Parathyroid adenoma (tissue), 2 donors: ENCODE data around the gene TRAF3.

Source experiments
- H2AFZ ChIP-seq: fragments of 300-600 bp; sonication (generic); one replicate; pipeline ENCODE4 v1.7.0; 2017; ENCODE audit warnings: antibody characterized with exemption, mild to moderate bottlenecking
- H3K27ac ChIP-seq: fragments of 300-600 bp; sonication (generic); one replicate; pipeline ENCODE4 v1.7.0; 2017
- H3K27me3 ChIP-seq: fragments of 300-600 bp; sonication (generic); one replicate; pipeline ENCODE4 v1.7.0; 2017; ENCODE audit warnings: low read length; ENCODE audit not compliant: control insufficient read depth, insufficient read depth
- H3K36me3 ChIP-seq: fragments of 300-600 bp; sonication (generic); one replicate; pipeline ENCODE4 v1.7.0; 2017; ENCODE audit warnings: low read length; ENCODE audit not compliant: control insufficient read depth, insufficient read depth
- H3K4me1 ChIP-seq: fragments of 300-600 bp; sonication (generic); one replicate; pipeline ENCODE4 v1.7.0; 2017; ENCODE audit warnings: control low read depth
- H3K4me2 ChIP-seq: fragments of 300-600 bp; sonication (generic); one replicate; pipeline ENCODE4 v1.7.0; 2017; ENCODE audit warnings: low read length
- H3K4me3 ChIP-seq: fragments of 300-600 bp; sonication (generic); one replicate; pipeline ENCODE4 v1.7.0; 2017; ENCODE audit warnings: low read depth, low read length
- H3K79me2 ChIP-seq: fragments of 300-600 bp; sonication (generic); one replicate; pipeline ENCODE4 v1.7.0; 2017; ENCODE audit warnings: control low read depth
- H3K9ac ChIP-seq: fragments of 300-600 bp; sonication (generic); one replicate; pipeline ENCODE4 v1.7.0; 2017; ENCODE audit warnings: mild to moderate bottlenecking
- H3K9me3 ChIP-seq: fragments of 300-600 bp; sonication (generic); one replicate; pipeline ENCODE4 v1.7.0; 2017; ENCODE audit warnings: low read length; ENCODE audit not compliant: control insufficient read depth
- CTCF ChIP-seq: fragments of 300-600 bp; sonication (generic); IDR thresholded peaks from one replicate; pipeline ENCODE4 v1.7.0; 2017; ENCODE audit warnings: antibody characterized with exemption, mild to moderate bottlenecking
- donor health status: primary hyperparathyroidism.

The TRAF3 gene

GRCh38 chr14:102917056-102917385 is 139.8 kb downstream of the TRAF3 start:
- Histone ChIP-seq H3K79me2 (no peaks in the 10 kb centered on the region), H3K4me1 (no peaks in the 10 kb centered on the region), H3K4me3 (no peak overlapping the region), H3K9me3 (no peaks in the 10 kb centered on the region), H2AFZ (no peak overlapping the region), H3K27me3 (no peaks in the 10 kb centered on the region), H3K4me2 (no peak overlapping the region), H3K9ac (no peak overlapping the region), H3K27ac (no peak overlapping the region), H3K36me3 (no peaks in the 10 kb centered on the region)
- no peak for TF ChIP-seq CTCF

- Histone ChIP-seq H3K4me1 (no peaks in the 10 kb centered on the region), H3K9ac (no peak overlapping the region), H3K4me2 (no peak overlapping the region), H3K36me3 (no peaks in the 10 kb centered on the region), H3K79me2 (no peaks in the 10 kb centered on the region), H3K4me3 (no peak overlapping the region), H3K27ac (no peak overlapping the region), H2AFZ (no peak overlapping the region), H3K9me3 (no peaks in the 10 kb centered on the region), H3K27me3 (no peaks in the 10 kb centered on the region)
- TF ChIP-seq CTCF, result no peak
These were observed 140.4 kb downstream of the TRAF3 start for GRCh38 chr14:102917469-102918211.

- H3K4me2 ChIP-seq, result no peak overlapping the region
- H3K4me3 ChIP-seq, result no peak overlapping the region
- no peaks in the 10 kb centered on the region for H3K36me3 ChIP-seq
- H3K79me2 ChIP-seq, result no peaks in the 10 kb centered on the region
- H3K9me3 ChIP-seq, result no peaks in the 10 kb centered on the region
- no peaks in the 10 kb centered on the region for H3K4me1 ChIP-seq
- H3K27me3 ChIP-seq, result peaks cover 5% of the 10 kb centered on the region
- no peak overlapping the region for H3K9ac ChIP-seq
- H2AFZ ChIP-seq, result no peak overlapping the region
- H3K27ac ChIP-seq, result no peak overlapping the region
- TF ChIP-seq CTCF, result no peak
These were observed 141.2 kb downstream of the TRAF3 start for GRCh38 chr14:102918438-102918837.

GRCh38 chr14:102920273-102920997 is 143.2 kb downstream of the TRAF3 start:
- Histone ChIP-seq H3K9me3 (no peaks in the 10 kb centered on the region), H3K27ac (no peak overlapping the region), H3K4me1 (no peaks in the 10 kb centered on the region), H3K27me3 (peaks cover 7% of the 10 kb centered on the region), H3K36me3 (no peaks in the 10 kb centered on the region), H2AFZ (no peak overlapping the region), H3K4me3 (no peak overlapping the region), H3K79me2 (no peaks in the 10 kb centered on the region), H3K4me2 (no peak overlapping the region), H3K9ac (no peak overlapping the region)
- TF ChIP-seq CTCF, result no peak

GRCh38 chr14:102920998-102921304 is 143.7 kb downstream of the TRAF3 start:
- TF ChIP-seq CTCF, result no peak
- H3K4me3 ChIP-seq, result no peak overlapping the region
- H3K27ac ChIP-seq, result no peak overlapping the region
- H3K27me3 ChIP-seq, result peaks cover 7% of the 10 kb centered on the region
- no peak overlapping the region for H3K4me2 ChIP-seq
- H2AFZ ChIP-seq, result no peak overlapping the region
- no peaks in the 10 kb centered on the region for H3K36me3 ChIP-seq
- no peaks in the 10 kb centered on the region for H3K4me1 ChIP-seq
- H3K9me3 ChIP-seq, result no peaks in the 10 kb centered on the region
- no peak overlapping the region for H3K9ac ChIP-seq
- H3K79me2 ChIP-seq, result no peaks in the 10 kb centered on the region
